Activated CD8-positive, alpha-beta memory T cell treated with anti-CD3 and anti-CD28 coated beads for 1 hour (primary cell): ENCODE measurements around the gene UBALD1.

Experiments used
- DNase-seq, 2 donors: peaks; one replicate each; pipeline ENCODE4 v3.0.0-alpha.2; 2020; ENCODE audit warnings: low read depth in 1 of 2; ENCODE audit errors: extremely low read depth in 1 of 2

The UBALD1 gene

DNA sequence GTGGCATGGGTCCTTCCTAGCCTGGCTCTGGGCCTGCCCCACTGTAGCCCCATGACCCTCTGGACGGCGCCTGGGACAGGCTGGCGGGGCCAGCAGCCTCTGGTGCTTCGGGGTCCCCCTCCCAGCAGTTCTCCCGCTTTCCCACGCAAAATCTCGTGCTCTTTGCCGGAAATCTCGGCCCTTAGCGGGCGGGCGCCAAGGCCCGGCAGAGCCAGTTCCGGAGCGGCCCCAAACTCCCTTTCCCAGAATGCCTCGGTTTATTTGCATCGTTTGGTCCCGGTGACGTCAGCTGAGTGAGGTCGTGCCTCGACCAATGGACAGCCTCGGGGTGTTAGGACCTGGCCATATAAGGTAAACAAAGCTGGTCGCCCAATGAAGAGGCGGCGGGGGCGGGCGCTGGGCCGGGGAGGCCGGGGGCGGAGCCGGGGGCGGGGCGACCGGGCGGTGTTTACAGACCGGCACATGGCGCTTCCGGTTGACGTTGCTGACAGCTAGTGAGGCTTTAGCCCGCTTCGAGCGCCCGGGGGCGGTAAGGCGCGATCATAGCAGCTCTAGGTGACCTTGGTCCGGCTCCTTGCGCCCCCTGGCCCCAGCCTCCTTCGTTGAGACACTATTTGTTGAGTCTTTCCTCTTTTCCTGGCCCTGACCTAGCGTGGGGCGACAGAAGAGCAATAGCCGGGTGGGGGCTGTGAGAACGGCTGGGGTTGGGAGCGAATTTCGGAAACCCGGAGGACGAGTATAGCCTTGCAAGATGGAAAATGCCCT is 1.5 kb upstream of the UBALD1 start:
- peak; percentile 97 to 98 for DNase-seq

DNA sequence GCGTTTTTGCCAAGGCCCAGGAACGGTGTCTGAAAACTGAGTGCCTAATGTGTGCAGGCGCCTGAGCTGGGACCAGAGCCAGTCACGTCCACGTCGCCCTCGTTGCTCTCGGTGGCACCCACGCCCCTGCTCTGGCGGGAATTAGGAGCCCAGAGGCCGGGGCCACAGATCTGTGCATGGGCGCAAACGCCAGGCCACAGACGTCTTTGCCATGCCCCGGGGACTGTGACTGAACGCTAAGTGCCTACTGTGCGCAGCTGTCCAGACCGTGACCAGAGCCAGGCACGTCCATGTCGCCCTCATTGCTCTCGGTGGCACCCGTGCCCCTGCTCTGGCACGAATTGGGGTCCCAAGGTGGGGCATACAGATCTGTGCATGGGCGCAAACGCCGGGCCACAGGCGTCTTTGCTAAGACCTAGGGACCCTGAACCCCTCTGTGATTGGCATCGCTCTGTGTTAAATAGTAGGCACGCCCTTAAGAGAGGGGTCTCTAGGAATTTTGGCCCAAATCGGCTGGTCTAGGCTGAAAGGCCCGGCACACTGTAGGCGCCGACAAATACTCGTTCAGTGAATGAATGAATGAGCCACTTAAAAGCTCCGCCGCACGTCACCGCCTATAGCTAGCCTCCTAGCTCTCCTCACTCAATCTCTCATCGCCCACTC is 827 bp upstream of the UBALD1 start:
- no peak for DNase-seq

DNA sequence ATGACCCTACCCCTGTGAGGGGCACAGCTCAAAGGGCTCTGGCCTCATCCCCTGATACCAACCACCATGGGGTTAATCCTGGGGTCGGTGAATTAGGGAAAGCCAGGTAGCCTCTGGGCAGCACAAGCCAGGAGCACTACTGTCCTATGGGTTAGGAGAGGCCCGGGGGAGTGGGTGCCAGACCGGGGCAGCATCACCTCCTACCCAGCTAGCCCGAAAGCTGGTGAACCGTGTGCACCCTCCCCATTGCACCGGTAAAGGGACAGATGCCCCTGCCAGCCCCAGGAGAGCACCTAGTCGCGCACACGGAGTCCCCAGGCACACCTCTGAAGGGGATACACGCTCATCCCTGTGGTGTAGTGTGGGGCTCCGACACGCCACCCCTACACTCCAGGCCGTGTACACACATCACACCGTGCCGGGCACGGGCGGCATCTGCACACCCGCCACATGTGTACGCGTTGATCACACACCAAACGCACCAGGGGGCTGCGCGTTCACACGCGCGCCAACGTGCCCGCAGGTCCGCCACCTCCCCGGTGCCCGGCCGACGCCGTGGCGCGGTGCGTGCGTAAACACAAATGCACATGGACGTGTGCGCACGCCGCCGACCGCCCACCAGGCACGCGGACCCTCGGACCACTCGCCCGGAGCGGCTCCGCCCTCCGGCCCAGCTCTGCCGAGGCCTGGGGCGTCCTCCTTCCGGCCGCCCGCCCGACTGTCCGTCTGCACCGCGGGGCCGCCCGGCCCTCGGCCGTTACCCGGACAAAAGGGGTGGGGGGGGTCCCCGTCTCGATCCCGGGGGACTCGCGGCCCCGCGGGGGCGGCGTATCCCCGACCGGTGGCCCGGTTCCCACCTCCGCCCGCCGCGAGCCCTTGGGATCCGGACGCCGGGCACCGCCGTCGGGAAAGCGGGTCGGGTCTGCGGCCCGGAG is 785 bp downstream of the UBALD1 start:
- DNase-seq = no peak

DNA sequence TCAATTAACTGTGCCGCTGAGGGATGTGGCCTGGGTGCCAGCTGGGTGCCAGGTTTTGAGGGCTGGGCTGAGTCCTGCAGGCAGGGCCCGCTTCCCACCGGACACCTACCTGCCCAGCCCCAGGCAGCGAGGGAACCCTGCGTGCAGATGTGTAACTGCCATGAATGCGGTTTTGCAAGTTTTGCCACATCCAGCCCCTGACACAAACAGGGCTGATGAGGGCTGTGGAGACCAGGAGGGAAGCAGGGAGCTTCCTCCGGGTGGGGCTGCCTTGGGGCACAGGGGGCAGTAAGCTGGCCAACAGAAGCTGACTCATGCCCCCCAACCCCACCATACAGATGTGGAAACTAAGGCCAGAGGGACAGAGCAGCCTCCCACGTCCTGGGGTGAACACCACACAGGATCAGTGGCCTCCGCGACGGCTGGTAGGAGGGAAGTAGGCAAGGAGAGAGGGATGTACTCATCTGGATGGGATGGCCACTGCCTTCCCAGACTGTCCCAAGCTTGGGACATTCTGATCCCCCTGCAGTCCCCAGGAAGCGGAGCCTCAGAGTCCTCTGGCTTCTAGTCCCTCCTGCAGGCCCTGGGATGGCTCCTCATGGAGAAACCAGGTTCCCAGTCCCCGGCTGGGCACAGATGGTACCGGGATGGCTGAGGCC is 1.6 kb downstream of the UBALD1 start:
- no peak for DNase-seq

DNA sequence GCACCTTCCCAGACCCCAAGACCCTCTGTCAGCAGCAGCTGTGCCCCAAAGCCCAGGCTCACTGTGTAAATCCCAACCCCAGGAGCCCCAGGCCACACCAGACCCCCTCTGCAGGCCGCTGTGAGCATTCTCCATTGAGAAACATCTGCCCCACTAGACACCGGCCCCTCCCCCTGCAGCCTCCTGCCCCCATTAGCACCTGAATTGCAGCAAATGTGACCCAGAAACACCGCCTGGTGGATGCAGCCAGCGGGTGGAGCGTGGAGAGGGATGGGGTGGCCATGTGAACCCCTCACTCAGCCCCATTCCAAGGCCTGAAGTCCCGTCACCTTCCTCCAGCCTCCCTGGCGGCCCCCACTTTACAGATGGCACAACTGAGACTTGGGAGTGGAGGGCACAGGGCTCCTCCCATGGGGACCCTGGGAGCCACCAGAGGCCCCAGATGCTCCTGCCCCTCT is 2.2 kb downstream of the UBALD1 start:
- DNase-seq = no peak

DNA sequence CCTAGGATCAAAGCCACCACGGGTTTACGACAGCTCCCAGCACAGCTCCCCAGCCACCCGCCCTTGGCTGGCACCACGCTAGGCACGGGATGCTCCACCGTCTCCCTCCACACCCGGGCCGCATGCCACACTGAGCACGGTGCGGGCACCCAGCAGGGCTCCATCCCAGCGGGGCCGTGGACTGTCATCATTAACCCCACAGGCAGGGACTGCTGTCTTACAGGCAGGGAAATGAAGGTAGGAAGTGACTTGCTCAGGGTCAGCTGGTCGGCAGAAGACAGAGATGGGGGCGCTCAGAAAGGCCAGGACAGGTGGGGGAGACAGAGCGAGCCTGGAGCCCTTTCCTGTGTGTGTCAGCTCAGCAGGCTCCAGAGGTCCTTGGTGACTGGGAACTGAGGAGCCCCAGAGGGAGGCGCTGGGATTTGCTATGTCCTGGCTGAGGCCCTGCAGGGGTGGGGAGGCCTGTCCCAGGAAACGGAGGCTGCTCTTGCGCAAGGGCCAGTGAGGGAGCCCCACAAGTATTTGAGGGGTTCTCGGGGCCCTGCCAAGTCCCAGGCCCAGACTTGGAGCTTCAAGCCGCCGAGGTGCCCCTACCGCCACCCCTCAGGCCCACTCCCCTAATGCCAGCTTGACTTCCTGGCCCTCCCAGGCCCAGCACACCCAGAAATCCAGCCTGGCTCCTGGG is 3.2 kb downstream of the UBALD1 start:
- no peak for DNase-seq

DNA sequence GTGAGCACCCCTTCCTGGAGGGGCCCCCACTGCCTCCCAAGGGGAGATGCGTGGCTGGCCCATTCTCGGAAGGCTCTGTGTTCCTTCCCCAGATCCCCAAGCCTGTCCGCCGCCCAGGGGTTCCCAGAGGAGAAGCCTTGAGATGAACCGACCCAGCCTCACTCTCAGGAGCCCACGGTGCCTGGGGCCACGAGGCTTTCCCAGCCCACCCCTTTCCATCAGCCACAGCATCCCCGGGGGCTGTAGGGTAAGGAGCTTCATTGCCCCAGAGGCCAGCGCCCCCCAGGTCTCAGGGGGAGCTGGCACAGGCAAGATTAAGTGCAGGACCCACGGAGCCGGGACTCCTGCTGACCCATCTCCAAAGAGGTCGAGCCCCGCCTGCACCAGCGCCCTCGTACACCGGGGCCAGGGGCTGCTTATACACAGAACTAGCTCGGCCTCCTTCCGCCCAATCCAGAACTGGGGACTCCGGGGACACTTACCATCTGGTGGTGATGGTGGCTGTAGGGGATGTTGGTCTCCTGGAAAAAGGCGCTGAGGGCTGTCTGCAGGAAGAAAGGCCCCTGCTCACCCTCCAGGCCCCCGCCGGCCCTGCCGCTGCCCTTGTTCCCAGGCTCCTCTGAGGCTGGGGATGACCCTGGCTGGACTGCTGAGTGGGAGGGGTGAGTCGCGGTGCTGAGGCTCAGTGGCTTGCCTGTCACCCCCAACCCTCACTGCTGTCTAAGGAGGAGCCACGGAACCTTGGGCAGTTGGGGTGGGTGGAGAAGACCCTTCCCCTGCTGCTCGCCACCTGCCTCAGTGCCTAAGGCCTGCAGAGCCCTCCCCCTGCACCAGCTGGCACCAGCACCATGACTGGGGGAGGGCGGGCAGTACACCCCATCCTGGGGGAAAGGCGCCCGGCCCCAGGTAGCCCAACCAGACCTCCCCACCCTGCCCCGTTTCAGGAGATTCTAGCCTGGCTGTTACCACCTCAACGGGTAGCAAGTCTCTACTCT is 4.4 kb downstream of the UBALD1 start:
- DNase-seq = no peak

DNA sequence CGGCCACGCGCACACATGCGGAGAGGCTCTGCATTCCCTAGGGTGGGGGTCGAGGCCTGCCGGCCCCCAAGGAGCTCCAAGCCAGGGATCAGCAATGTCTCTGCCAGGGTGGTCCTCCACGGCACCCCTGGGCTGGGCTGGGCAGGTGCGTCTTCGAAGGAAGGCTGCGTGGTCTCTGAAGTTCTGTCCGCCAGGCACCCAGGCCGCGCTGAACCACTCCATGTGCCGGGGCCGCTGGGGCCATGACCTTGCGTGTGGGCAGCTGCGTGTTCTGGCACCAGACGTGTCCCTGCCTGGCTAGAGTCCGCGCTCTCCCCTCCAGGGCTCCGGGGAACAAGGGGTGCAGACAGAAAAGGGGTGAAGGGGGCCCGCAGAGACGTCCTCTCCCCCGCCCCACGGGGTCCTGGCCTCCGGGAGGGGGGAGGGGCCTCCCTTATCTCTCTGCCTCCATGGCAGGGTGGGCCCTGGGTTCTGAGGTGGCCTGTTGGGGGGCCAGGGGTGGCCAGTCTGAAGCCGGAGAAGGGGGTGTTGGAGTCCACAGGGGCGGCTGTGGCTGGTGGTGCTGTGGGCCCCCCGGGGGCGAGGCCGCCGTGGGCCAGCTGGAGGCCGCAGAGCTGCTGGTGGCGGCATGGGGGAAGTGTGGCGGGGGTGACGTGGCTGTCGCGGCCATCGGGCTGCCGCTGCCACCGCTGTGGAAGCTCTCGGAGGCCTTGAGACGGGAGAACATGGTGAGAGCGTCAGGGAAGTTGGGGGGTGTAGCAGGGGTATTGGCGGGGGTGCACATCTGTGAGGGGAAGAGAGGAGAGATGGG is 5.3 kb downstream of the UBALD1 start:
- DNase-seq = no peak

DNA sequence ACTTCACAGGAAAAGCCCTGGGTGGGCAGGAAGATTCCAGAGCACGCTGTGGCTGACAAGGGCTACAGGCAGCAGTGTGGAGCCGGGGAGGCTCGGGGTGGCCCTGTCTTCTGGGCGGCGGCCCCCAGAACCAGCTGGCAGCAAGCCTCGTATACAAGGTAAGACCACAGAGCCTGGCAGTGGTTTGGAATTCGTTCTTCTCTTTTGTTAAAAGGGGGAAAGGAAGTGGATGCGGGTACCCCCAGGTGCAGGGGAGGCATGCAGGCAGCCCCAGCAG is 6.0 kb downstream of the UBALD1 start:
- no peak for DNase-seq

DNA sequence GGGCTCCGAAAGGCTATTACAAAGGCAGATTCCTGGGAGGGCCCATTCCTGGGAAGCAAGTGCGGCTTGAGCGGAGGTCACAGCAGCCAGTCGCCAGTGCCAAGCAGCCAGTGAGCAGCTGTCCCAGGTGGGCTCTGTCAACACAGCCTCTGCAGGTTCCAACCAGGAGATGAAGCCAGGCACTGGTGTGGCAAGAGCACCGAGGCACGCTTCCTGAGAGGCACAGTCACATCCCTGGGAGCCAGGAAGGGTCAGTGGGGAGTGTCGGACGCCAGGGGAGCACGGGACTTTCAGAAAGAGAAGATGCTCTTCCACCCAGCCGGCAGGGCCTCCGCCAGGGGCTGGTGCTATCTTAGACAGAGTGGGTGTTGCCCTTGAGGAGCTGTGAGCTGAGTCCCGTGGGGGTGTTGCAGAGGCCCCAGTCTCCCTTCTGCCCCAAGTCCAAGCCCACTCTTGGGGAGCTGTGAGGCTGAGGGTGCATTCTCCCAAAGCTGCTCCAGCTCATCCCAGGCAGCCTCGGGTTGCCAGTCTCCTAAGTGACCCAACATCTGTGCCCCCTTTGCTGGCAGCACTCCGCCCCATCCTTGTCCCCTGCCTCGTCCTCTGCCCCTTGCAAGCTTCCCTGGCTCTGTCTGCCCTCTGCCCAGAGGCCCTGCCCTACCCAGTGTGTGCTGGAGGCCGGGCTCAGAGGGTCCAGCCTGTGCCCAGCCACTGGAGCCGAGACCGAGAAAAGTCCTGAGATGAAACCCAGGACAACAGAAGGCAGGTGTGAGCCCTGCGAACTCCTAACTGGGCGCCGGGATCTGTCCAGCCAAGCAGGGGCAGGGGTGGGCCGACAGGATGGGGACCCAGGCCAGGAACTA is 6.6 kb downstream of the UBALD1 start:
- DNase-seq = no peak

DNA sequence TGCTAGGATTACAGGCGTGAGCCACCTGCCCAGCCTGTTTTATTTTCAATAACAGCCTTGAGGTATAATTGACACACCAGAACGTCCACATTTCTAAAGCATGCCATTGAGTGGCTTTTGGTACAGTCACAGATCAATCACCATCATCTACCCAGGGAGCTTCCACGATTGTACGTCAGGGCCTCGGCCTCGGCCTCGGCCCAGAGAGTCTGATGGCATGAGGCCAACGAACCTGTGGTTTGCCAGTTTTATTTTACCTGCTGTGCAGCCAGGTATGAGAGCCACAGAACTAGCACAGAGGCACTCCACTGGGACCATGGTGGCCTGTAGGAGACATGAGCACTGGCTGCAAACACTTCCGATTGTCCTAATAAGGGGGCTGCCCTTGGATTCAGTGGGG is 8.3 kb downstream of the UBALD1 start:
- DNase-seq = no peak

DNA sequence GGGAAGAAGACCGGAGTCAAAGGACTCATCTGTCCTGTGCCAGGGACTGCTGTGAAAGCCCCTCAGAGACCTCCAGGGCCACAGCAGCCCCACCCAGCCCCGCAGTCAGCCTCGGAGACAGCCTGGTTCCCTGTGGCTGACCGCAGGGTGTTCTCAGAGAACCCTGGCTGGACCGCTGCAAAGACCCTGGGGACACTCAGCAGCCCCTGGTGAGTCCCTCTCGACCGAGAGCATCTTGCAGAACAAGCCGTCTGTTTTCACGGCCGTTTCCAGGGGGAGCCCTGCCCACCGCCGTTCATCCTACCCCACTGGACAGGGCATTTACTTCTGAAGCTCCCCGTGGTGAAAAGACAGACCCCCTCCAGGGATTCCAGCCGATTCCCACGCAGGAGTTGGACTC is 10.3 kb downstream of the UBALD1 start:
- no peak for DNase-seq

DNA sequence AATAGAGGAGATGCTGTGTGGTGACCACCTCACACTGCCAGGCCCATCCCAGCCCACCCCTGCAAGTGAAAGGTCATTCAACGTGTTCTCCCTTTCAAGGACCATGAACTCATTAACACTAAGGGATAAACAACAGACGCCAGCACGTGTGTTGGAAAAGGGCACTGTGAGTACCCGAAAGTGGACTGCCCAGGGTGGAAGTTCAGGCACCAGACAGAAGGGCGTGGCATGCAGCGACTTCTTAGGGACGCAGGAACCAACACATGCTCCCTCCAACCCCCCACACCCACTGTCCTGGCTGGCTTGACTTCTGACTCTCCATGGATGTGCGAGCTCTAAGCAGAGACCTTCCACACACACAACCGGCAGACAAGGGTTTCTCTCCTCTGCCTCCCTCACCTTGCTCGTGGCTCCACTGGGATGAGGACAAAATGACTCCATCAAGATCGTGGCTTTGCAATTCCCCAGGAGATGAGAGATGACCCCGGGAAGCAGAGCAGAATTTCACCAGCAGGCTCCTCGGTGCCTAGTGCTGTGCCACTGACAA is 11.0 kb downstream of the UBALD1 start:
- no peak for DNase-seq

DNA sequence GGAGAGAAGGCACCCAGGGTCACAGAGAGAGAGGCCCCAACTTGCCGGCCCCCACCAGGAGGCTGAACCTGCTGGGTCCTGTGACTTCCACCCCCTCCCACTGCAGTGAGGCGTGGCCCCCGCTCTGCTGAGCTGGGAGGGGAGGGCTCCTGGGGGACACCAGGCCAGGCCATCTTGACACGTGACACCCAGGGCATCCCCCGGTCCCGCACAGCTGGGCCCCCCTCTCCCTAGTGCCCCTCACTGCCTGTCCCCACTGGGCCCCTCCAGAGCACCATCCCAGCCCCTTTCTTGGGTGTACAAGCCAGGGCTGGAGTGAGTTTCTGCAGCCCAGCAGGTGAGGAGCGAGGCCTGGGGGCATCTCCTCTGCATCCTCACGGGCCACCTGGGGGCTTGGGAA is 12.4 kb downstream of the UBALD1 start:
- no peak for DNase-seq

DNA sequence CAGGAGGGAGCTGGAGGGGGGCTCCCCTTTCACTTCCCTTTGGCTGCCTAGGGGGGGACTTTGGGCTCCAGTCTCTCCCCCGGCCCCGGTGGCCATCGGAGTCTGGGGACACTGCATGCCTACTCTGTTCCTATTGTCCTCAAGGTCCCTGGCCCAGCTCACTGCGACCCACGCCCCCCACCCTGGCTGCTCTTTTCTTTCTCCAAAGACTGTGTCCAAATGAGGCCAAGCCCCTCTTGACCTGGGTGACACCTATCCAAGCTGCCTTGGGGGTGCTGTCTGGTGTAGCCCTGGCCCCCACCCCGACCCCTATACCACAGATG is 12.9 kb downstream of the UBALD1 start:
- no peak for DNase-seq

DNA sequence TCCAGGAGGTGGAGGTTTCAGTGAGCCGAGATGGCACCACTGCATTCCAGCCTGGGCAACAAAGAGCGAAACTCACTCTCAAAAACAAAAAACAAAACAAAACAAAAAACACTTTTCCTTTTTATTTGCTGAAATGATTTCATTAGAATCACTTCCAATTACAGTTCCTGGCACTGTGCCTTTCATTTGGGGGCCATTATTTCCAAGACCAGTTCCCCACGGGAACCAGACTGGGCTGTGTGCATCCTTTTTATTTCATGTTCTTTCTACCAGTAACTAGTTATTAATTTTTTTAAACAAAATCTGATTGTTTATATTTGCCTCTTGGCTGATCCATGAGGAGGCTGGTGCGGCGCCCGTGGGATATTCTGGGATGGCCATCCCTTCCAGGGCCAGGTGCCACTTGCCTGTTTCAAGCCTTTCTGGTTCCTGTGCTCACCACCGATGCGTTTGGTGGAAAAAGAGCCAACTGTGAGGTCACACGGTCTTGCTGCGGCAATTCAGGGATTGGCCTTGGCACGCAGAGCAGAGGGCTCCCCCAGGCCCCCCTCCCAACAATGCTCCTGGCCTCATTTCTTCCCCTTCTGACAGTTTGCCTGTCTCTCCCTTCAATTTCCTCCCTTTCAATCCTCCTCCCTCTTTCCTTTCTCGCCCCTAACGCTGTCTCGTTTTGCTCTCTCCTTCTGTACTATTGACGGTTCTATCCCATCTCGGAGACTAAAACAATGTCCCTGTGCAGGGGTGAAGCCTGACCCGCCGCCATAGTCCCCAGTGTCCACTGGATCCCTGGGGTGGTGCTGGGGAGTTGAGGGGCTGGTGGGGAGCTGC is 13.4 kb downstream of the UBALD1 start:
- no peak for DNase-seq

DNA sequence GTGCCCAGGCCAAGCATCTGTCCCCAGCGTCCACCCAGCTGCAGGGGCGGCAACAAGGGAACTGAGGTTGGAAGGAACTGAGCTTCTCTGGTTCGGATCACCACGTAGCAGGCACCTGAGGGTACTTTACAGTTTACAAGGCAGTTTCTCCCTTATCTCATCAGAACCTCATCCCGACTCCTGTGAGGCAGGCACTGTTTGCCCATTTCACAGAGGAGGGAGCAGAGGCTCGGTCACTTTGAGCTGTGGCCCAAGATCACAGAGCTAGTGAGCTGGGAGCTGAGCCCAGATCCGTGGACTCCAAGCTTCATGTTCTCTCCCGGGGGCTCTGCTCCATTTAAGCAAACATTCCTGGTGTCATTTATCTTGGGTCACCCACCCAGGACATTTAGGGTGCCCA is 15.1 kb downstream of the UBALD1 start:
- no peak for DNase-seq
